ENCODE data around the gene MLLT3.

Gene MLLT3

GRCh38 chr9:20325008-20325407 is 297.3 kb downstream of the MLLT3 start:
- DNase-seq = no peak

GRCh38 chr9:20322212-20322611 is 300.1 kb downstream of the MLLT3 start:
- DNase-seq = no peak

- DNase-seq = no peak
Measured at GRCh38 chr9:20321423-20322082, 300.7 kb downstream of the MLLT3 start.

GRCh38 chr9:20320921-20321320 is 301.4 kb downstream of the MLLT3 start:
- DNase-seq = no peak

- DNase-seq = no peak
Measured at GRCh38 chr9:20319641-20320337, 302.5 kb downstream of the MLLT3 start.

GRCh38 chr9:20319241-20319640 is 303.1 kb downstream of the MLLT3 start:
- no peak for DNase-seq

GRCh38 chr9:20317701-20318100 is 304.6 kb downstream of the MLLT3 start:
- no peak for DNase-seq

- no peak for DNase-seq
Measured at GRCh38 chr9:20316372-20316771, 305.9 kb downstream of the MLLT3 start.

- DNase-seq = no peak
Measured at GRCh38 chr9:20315677-20316076, 306.6 kb downstream of the MLLT3 start.

- DNase-seq = no peak
Measured at GRCh38 chr9:20314981-20315380, 307.3 kb downstream of the MLLT3 start.

- DNase-seq = no peak
Measured at GRCh38 chr9:20313415-20313814, 308.9 kb downstream of the MLLT3 start.

- no peak for DNase-seq
Measured at GRCh38 chr9:20312732-20313131, 309.6 kb downstream of the MLLT3 start.

GRCh38 chr9:20310024-20310423 is 312.3 kb downstream of the MLLT3 start:
- DNase-seq = no peak

GRCh38 chr9:20309124-20309523 is 313.2 kb downstream of the MLLT3 start:
- DNase-seq = no peak

- DNase-seq = no peak
Measured at GRCh38 chr9:20307621-20308020, 314.7 kb downstream of the MLLT3 start.

GRCh38 chr9:20305452-20305851 is 316.8 kb downstream of the MLLT3 start:
- no peak for DNase-seq

- DNase-seq = no peak
Measured at GRCh38 chr9:20303996-20304395, 318.3 kb downstream of the MLLT3 start.

GRCh38 chr9:20303066-20303465 is 319.2 kb downstream of the MLLT3 start:
- DNase-seq = no peak

- DNase-seq = no peak
Measured at GRCh38 chr9:20302197-20302596, 320.1 kb downstream of the MLLT3 start.

GRCh38 chr9:20300430-20301115 is 321.7 kb downstream of the MLLT3 start:
- no peak for DNase-seq

- no peak for DNase-seq
Measured at GRCh38 chr9:20297646-20298084, 324.6 kb downstream of the MLLT3 start.

GRCh38 chr9:20295555-20295954 is 326.7 kb downstream of the MLLT3 start:
- DNase-seq = no peak

GRCh38 chr9:20294046-20294750 is 328.1 kb downstream of the MLLT3 start:
- DNase-seq = no peak

All from NCI-H1694 treated with DMSO at 0.1 percent for 48 hours (cell line).